NK-92 treated with Interleukin-12 subunit alpha and Interleukin-12 subunit beta, amount 100 ng/mL, for 24 hours (cell line): ENCODE measurements around the gene CIT.

Source experiments
- DNase-seq: peaks from one replicate; lab custom pipeline; 2025; lab: John Stamatoyannopoulos, UW

Gene CIT

GRCh38 chr12:119699199-119699760, 177.8 kb downstream of the CIT start:
- DNase-seq, result no peak

GRCh38 chr12:119696943-119697342, 180.2 kb downstream of the CIT start:
- DNase-seq, result no peak

- DNase-seq, result no peak
Measured at GRCh38 chr12:119695034-119695433, 182.1 kb downstream of the CIT start.

- no peak for DNase-seq
Measured at GRCh38 chr12:119694111-119694510, 183.0 kb downstream of the CIT start.

GRCh38 chr12:119693511-119693910, 183.6 kb downstream of the CIT start:
- no peak for DNase-seq

- no peak for DNase-seq
Measured at GRCh38 chr12:119692997-119693396, 184.1 kb downstream of the CIT start.

- no peak for DNase-seq
Measured at GRCh38 chr12:119692410-119692809, 184.7 kb downstream of the CIT start.

- no peak for DNase-seq
Measured at GRCh38 chr12:119691202-119691810, 185.8 kb downstream of the CIT start.

- DNase-seq, result no peak
Measured at GRCh38 chr12:119689935-119690500, 187.1 kb downstream of the CIT start.

GRCh38 chr12:119687879-119688278, 189.2 kb downstream of the CIT start:
- no peak for DNase-seq

- no peak for DNase-seq
Measured at GRCh38 chr12:119687406-119687805, 189.7 kb downstream of the CIT start.

GRCh38 chr12:119686776-119687175, 190.3 kb downstream of the CIT start:
- no peak for DNase-seq

- DNase-seq, result no peak
Measured at GRCh38 chr12:119686355-119686754, 190.8 kb downstream of the CIT start.

GRCh38 chr12:119685375-119685774, 191.7 kb downstream of the CIT start:
- DNase-seq, result no peak

GRCh38 chr12:119684711-119685369, 192.3 kb downstream of the CIT start:
- no peak for DNase-seq

- DNase-seq, result no peak
Measured at GRCh38 chr12:119683816-119684215, 193.3 kb downstream of the CIT start.

- DNase-seq, result no peak
Measured at GRCh38 chr12:119683413-119683812, 193.7 kb downstream of the CIT start.

- no peak for DNase-seq
Measured at GRCh38 chr12:119682639-119683252, 194.4 kb downstream of the CIT start.

- no peak for DNase-seq
Measured at GRCh38 chr12:119681728-119682638, 195.1 kb downstream of the CIT start.

- no peak for DNase-seq
Measured at GRCh38 chr12:119681111-119681510, 196.0 kb downstream of the CIT start.

GRCh38 chr12:119679490-119679889, 197.6 kb downstream of the CIT start:
- DNase-seq, result no peak

- DNase-seq, result no peak
Measured at GRCh38 chr12:119679081-119679480, 198.0 kb downstream of the CIT start.
